GM19193 (cell line): ENCODE results near the gene TEX30.
A peak's percentile ranks its signal among the peaks of the same experiment; 100 is the strongest.

Experiments used
- POLR2A ChIP-seq: IDR thresholded peaks from 4 replicates; pipeline ENCODE4 v1.6.1; 2011; ENCODE audit not compliant: insufficient read depth, insufficient read length; ENCODE audit errors: extremely low read depth

TEX30 gene

GRCh38 chr13:102773441-102774213, at the start of gene TEX30:
Gene TEX30, minus strand, starts transcription at chr13:102773786. Its CDS starts 3,760 bp downstream, at chr13:102770026.
- TF ChIP-seq POLR2A, result peak; percentile 98

- no peak for TF ChIP-seq POLR2A
These were observed 44.3 kb upstream of the TEX30 start for GRCh38 chr13:102817907-102818306.

- TF ChIP-seq POLR2A, result no peak
These were observed 43.7 kb upstream of the TEX30 start for GRCh38 chr13:102817241-102817640.

GRCh38 chr13:102816708-102817107, 43.1 kb upstream of the TEX30 start:
- TF ChIP-seq POLR2A, result no peak

GRCh38 chr13:102815788-102816187, 42.2 kb upstream of the TEX30 start:
- TF ChIP-seq POLR2A, result no peak

- no peak for TF ChIP-seq POLR2A
These were observed 41.2 kb upstream of the TEX30 start for GRCh38 chr13:102814793-102815192.

DNA sequence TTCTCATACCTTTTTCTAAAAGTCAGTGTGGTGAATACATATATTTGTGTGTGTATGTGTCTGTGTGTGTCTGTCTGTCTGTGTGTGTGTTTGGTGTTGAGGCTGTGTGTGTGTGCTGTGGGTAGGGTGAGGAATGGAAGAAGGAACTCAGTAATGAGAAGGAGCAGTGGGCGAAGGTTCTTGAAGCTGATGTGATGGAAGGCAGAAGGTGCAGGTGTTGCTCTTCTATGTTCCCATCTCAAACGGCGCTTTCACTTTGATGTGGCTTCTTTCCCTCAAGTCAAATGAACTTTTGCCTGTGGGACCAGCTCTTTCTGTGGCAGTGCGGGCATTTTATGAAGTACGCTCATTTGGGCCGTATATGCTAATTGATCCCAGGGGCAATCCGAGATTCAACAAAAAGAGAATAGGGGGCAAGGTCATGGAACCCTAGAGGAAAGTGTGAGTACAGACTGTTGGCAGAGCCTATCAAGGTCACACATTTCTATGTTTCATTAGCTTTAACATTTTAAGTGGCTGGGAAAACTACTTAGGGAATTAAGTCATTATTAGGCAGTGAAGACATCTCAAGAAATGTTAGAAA, 40.5 kb upstream of the TEX30 start:
- TF ChIP-seq POLR2A, result no peak

GRCh38 chr13:102812611-102813287, 39.2 kb upstream of the TEX30 start:
- TF ChIP-seq POLR2A, result no peak

DNA sequence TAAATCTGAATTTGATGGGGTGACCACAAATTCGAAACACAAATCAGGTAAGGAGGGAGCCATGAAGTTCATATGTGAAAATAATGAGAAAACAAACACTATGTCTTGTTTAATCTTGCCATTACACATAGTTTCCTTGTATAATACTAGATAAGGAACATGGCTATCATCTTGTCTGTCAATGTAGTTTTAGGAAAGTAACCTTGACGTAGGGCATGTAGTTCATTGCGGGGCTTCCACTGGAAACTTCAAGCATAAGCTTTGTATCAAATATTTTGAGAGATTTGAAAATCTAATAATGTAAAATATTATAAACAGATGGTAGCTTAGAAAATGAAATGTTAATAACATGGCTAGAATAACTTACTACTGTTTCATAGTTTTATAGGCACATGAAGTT, 34.1 kb upstream of the TEX30 start:
- no peak for TF ChIP-seq POLR2A

DNA sequence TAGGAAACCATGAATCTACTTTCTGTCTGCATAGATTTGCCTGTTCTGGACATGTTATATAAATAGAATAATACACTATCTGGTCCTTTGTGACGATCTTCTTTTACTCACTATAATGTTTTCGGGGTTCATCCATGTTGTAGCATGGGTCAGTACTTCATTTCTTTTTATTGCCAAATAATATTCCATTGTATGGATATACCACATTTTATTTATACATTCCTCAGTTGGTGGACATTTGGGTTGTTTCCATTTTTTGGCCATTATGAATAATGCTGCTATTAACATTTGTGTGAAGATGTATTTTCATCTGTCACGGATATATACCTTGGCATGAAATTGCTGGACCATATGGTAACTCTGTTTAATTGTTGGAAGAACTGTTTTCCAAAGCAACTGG, 32.1 kb upstream of the TEX30 start:
- no peak for TF ChIP-seq POLR2A

- peak; percentile 69 for TF ChIP-seq POLR2A
These were observed 26.8 kb upstream of the TEX30 start for GRCh38 chr13:102800145-102801041.

DNA sequence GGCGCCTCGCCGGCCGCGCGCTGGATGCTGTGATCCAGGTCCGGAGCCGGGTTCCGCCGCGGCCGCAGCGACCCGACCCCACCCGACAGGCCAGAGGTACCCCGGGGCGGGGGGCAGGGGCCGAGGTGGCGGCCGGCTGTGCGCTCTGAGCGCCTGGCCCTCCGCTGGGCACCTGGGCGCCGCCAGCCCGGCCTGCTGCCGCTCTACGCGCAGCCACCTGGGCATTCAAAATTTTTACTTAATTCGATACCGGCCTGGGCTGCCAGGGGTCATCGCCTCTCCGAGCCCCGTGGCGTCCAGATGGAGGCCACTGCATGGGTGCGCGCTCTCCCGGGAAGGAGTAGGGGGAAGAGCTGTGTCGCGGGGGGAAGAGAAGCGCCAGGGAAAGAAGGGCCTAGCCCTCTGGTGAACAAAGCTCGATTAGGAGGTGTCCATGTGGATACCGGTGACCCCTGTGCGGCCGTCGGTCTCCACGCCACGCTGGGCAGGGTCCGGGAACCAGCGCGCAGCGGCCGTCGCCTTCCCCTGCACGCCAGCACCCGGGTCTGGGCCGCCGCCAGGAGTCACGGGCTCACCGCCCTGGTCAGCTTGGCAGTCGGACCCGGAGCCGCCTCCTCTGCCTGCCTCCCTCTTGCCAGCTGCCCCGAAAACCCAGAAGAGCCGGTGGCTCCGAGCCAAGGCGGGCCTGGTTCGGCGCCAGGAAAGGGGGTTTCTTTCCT, 26.0 kb upstream of the TEX30 start:
- no peak for TF ChIP-seq POLR2A

- TF ChIP-seq POLR2A, result peak; percentile 55
These were observed 25.2 kb upstream of the TEX30 start, which contains the start of the genes BIVM and POGLUT2 for GRCh38 chr13:102798581-102799425. Gene BIVM, plus strand, starts transcription at chr13:102799119. Its CDS starts 8,149 bp downstream, at chr13:102807268. Gene POGLUT2, minus strand, starts transcription at chr13:102798976. Its CDS starts 306 bp downstream, at chr13:102798670.
